Measurements from ENCODE around the gene SLC7A11. TPM values are rescaled to one million over a fixed set of nuclear protein-coding genes. Genes with fewer than 3 reads are reported as not detected.

Gene SLC7A11
- total and polyA plus RNA-seq, 10 of the 15 experiments (the other 5 are each of a cell fraction or from before 2014, with no cell fraction given): 1.6 to 9.8 (median 3.5) TPM

- FAIRE-seq (no peak), ATAC-seq (no peak), DNase-seq (ENCODE audit: low read depth, low spot score) (no peak)
- Histone ChIP-seq H3K27me3 (replicated peaks in 1 of 2; ENCODE audit: control insufficient read depth in 2 of 2, insufficient read depth in 2 of 2, low read length in 1 of 2) (no peaks in the 10 kb centered on the region), H4K20me1 (ENCODE audit: control insufficient read depth, insufficient read depth) (no peaks in the 10 kb centered on the region), H3K9ac (ENCODE audit: control insufficient read depth, insufficient read depth, low read length) (no peak overlapping the region), H3K4me2 (ENCODE audit: control insufficient read depth, insufficient read depth) (no peak overlapping the region), H3K9me3 (replicated peaks; ENCODE audit: control insufficient read depth, insufficient read depth, low read length) (no peaks in the 10 kb centered on the region), H3K36me3 (ENCODE audit: control insufficient read depth in 2 of 2, insufficient read depth in 2 of 2, low read length in 1 of 2) (no peaks in the 10 kb centered on the region), H2AFZ (ENCODE audit: control insufficient read depth, low read depth, low read length) (no peak overlapping the region), H3K79me2 (ENCODE audit: control insufficient read depth, insufficient read depth, low read length) (no peaks in the 10 kb centered on the region), H3K4me1 (ENCODE audit: control insufficient read depth, insufficient read depth, low read length) (no peaks in the 10 kb centered on the region), H3K27ac (ENCODE audit: control insufficient read depth, insufficient read depth) (no peak overlapping the region), H3K4me3 (no peak overlapping the region)
- ChIA-PET RAD21 (ENCODE audit: unreplicated experiment) (no interaction called here), POLR2A (no interaction called here), SMC1A (ENCODE audit: uncharacterized antibody, unreplicated experiment) (interaction anchor here (0.6 to 3.1 kb wide), 3 partner anchors 8 to 26 kb away, joined by 3 to 9 read pairs (median 3); no protein-coding TSS in a partner anchor), CTCF (interaction anchor here (1.2 to 3.6 kb wide), 3 partner anchors 15 to 127 kb away, joined by 5 to 12 read pairs (median 5); no protein-coding TSS in a partner anchor)
- in situ Hi-C loops (cut with MboI) (no loop called here), intact Hi-C loops (cut with micrococcal nuclease; ENCODE audit: unreplicated experiment) (no loop called here)
- no TSS peak for BruUV-seq (replicated peaks)
- TF ChIP-seq CREM (IDR thresholded peaks at IDR 0.05; ENCODE audit: low read depth) (no peak), BMI1 (IDR thresholded peaks at IDR 0.05; ENCODE audit: borderline replicate concordance) (no peak), NFIC (IDR thresholded peaks at IDR 0.05; ENCODE audit: low read depth, low read length) (no peak), POLR2AphosphoS5 (IDR thresholded peaks at IDR 0.05; ENCODE audit: low read length) (no peak), SREBF2 (IDR thresholded peaks at IDR 0.05; ENCODE audit: low read length) (no peak), SUZ12 (IDR thresholded peaks at IDR 0.05; ENCODE audit: unreplicated experiment) (no peak), ZNF217 (IDR thresholded peaks at IDR 0.05) (no peak), PAX5 (IDR thresholded peaks at IDR 0.05; ENCODE audit: borderline replicate concordance, low read depth, low read length) (no peak), GABPA (IDR thresholded peaks at IDR 0.05; ENCODE audit: low read depth) (no peak), ZBTB11 (CRISPR knock-in tag; IDR thresholded peaks at IDR 0.05) (no peak), YBX1 (IDR thresholded peaks at IDR 0.05) (no peak), SMARCA5 (IDR thresholded peaks at IDR 0.05) (no peak), REST (IDR thresholded peaks at IDR 0.05; ENCODE audit: low read depth, low read length) (no peak), BRCA1 (IDR thresholded peaks at IDR 0.05; ENCODE audit: low read depth, low read length) (no peak)
- TF ChIP-seq, protein P1, sequence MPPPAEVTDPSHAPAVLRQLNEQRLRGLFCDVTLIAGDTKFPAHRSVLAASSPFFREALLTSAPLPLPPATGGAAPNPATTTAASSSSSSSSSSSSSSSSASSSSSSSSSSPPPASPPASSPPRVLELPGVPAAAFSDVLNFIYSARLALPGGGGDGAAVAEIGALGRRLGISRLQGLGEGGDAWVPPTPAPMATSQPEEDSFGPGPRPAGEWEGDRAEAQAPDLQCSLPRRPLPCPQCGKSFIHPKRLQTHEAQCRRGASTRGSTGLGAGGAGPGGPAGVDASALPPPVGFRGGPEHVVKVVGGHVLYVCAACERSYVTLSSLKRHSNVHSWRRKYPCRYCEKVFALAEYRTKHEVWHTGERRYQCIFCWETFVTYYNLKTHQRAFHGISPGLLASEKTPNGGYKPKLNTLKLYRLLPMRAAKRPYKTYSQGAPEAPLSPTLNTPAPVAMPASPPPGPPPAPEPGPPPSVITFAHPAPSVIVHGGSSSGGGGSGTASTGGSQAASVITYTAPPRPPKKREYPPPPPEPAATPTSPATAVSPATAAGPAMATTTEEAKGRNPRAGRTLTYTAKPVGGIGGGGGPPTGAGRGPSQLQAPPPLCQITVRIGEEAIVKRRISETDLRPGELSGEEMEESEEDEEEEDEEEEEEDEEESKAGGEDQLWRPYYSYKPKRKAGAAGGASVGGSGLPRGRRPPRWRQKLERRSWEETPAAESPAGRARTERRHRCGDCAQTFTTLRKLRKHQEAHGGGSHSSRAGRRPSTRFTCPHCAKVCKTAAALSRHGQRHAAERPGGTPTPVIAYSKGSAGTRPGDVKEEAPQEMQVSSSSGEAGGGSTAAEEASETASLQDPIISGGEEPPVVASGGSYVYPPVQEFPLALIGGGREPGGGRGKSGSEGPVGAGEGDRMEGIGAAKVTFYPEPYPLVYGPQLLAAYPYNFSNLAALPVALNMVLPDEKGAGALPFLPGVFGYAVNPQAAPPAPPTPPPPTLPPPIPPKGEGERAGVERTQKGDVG (CRISPR knock-in tag; IDR thresholded peaks at IDR 0.05): no peak
These were observed 79.9 kb downstream of the SLC7A11 start for GRCh38 chr4:138162259-138162658.
